Peyer's patch (tissue), 4 donors: ENCODE results near the gene MEGF9.

Source experiments
- CTCF ChIP-seq, 6 experiments: fragments of 450-650 bp in 4 of 6; fragments of 200-600 bp in 2 of 6; sonication (generic) in 1 of 6; IDR thresholded peaks; one replicate each; pipeline ENCODE4 v1.5.1; 2017 to 2019; ENCODE audit warnings: antibody characterized with exemption in 6 of 6, mild to moderate bottlenecking in 3 of 6, moderate library complexity in 1 of 6
- POLR2A ChIP-seq, 2 donors: fragments of 450-650 bp; IDR thresholded peaks; one replicate each; pipeline ENCODE4 v1.5.1; 2017; ENCODE audit warnings: antibody characterized with exemption in 2 of 2, mild to moderate bottlenecking in 2 of 2, moderate library complexity in 2 of 2

GRCh38 chr9:120689860-120690259, 24.4 kb downstream of the MEGF9 start:
- TF ChIP-seq CTCF (IDR thresholded peaks at IDR 0.05) (no peak), POLR2A (IDR thresholded peaks at IDR 0.05) (no peak)
